IMR-90 (cell line): Measurements from ENCODE around the gene RYR2. TPM values are rescaled to one million over a fixed set of nuclear protein-coding genes. Genes with fewer than 3 reads are reported as not detected.

Experiments used
- ATAC-seq: fragments of 200-7000 bp; cut with Tn5 transposase; 2 replicates; pipeline ENCODE4 v1.9.1; 2020; ENCODE audit warnings: low read depth, mild to moderate bottlenecking, moderate library complexity
- BruUV-seq: library from RNA; stranded (reverse); fragments of 400-500 nt; replicated peaks from 2 replicates; lab custom pipeline; 2021; lab: Mats Ljungman, UMichigan
- CTCF ChIA-PET: fragments of 300-600 bp; formaldehyde crosslinking; extraction: SDS; loops from one replicate; lab custom pipeline; 2021; ENCODE audit warnings: antibody characterized with exemption; lab: Yijun Ruan, JAX
- POLR2A ChIA-PET: fragments of 300-600 bp; sonication (Branson Sonifier 250); formaldehyde crosslinking; loops from one replicate; lab custom pipeline; 2022; ENCODE audit warnings: antibody characterized with exemption; ENCODE audit not compliant: unreplicated experiment; lab: Charles Lee
- DNase-seq: peaks from one replicate; pipeline ENCODE4 v3.0.0; 2013
- H2AFZ ChIP-seq: replicated peaks from 2 replicates; pipeline ENCODE3; 2013; ENCODE audit warnings: low read length, mild to moderate bottlenecking; ENCODE audit not compliant: poor library complexity
- H2AK5ac ChIP-seq: 2 replicates; pipeline ENCODE4 v1.6.1; 2013; ENCODE audit warnings: low read depth, low read length, inconsistent platforms
- H2AK9ac ChIP-seq: replicated peaks from 2 replicates; pipeline ENCODE3; 2013; ENCODE audit warnings: mild to moderate bottlenecking, low read depth, low read length, moderate library complexity; ENCODE audit not compliant: poor library complexity
- H2BK120ac ChIP-seq: 2 replicates; pipeline ENCODE4 v1.6.1; 2013; ENCODE audit warnings: low read depth, low read length, inconsistent platforms
- H2BK15ac ChIP-seq: 3 replicates; pipeline ENCODE4 v1.6.1; 2013; ENCODE audit warnings: low read depth, low read length, inconsistent platforms
- H2BK20ac ChIP-seq: 2 replicates; pipeline ENCODE4 v1.6.1; 2013; ENCODE audit warnings: low read depth, mild to moderate bottlenecking, inconsistent platforms, low read length, moderate library complexity
- H2BK5ac ChIP-seq: 2 replicates; pipeline ENCODE4 v1.6.1; 2013; ENCODE audit warnings: mild to moderate bottlenecking, low read depth, low read length, inconsistent platforms; ENCODE audit not compliant: poor library complexity, severe bottlenecking
- H3K14ac ChIP-seq: replicated peaks from 2 replicates; pipeline ENCODE4 v1.6.1; 2013; ENCODE audit warnings: low read depth, low read length, inconsistent platforms
- H3K18ac ChIP-seq: 2 replicates; pipeline ENCODE4 v1.6.1; 2013; ENCODE audit warnings: low read depth, low read length, control low read depth
- H3K23ac ChIP-seq: 2 replicates; pipeline ENCODE4 v1.6.1; 2013; ENCODE audit warnings: low read depth, low read length, inconsistent platforms
- H3K27ac ChIP-seq: 2 replicates; pipeline ENCODE4 v1.5.1; 2013; ENCODE audit warnings: mild to moderate bottlenecking, control low read depth, low read length; ENCODE audit not compliant: insufficient read depth
- H3K27me3 ChIP-seq: 2 replicates; pipeline ENCODE4 v1.6.1; 2013; ENCODE audit warnings: low read length; ENCODE audit not compliant: control insufficient read depth, insufficient read depth
- H3K36me3 ChIP-seq: 2 replicates; pipeline ENCODE4 v1.6.1; 2013; ENCODE audit warnings: low read length, mixed read lengths; ENCODE audit not compliant: control insufficient read depth, insufficient read depth
- H3K4ac ChIP-seq: 2 replicates; pipeline ENCODE4 v1.6.1; 2013; ENCODE audit warnings: low read depth, low read length, inconsistent platforms
- H3K4me1 ChIP-seq: 2 replicates; pipeline ENCODE4 v1.6.1; 2013; ENCODE audit warnings: low read length, mixed read lengths; ENCODE audit not compliant: control insufficient read depth, insufficient read depth
- H3K4me2 ChIP-seq: 2 replicates; pipeline ENCODE4 v1.6.1; 2013; ENCODE audit warnings: low read depth, mild to moderate bottlenecking, control low read depth, low read length, moderate library complexity
- H3K4me3 ChIP-seq: 2 replicates; pipeline ENCODE4 v1.5.1; 2013; ENCODE audit warnings: low read depth, mild to moderate bottlenecking, control low read depth, low read length, moderate library complexity; ENCODE audit not compliant: insufficient read depth
- H3K56ac ChIP-seq: 2 replicates; pipeline ENCODE4 v1.6.1; 2013; ENCODE audit warnings: low read length, inconsistent platforms; ENCODE audit not compliant: insufficient read depth; ENCODE audit errors: extremely low read depth
- H3K79me1 ChIP-seq, 2 experiments: 2 replicates each; pipeline ENCODE4 v1.6.1; 2013; ENCODE audit warnings: low read length in 2 of 2, inconsistent platforms in 1 of 2, low read depth in 1 of 2
- H3K9ac ChIP-seq: 2 replicates; pipeline ENCODE4 v1.6.1; 2013; ENCODE audit warnings: low read depth, low read length, control low read depth
- H3K9me1 ChIP-seq: 2 replicates; pipeline ENCODE4 v1.6.1; 2013; ENCODE audit warnings: low read length, inconsistent platforms; ENCODE audit not compliant: insufficient read depth
- H3K9me3 ChIP-seq: 2 replicates; pipeline ENCODE4 v1.6.1; 2013; ENCODE audit warnings: low read length; ENCODE audit not compliant: control insufficient read depth, insufficient read depth
- H4K20me1 ChIP-seq: 2 replicates; pipeline ENCODE4 v1.6.1; 2013; ENCODE audit warnings: low read length, inconsistent platforms; ENCODE audit not compliant: insufficient read depth
- H4K5ac ChIP-seq: 2 replicates; pipeline ENCODE4 v1.6.1; 2013; ENCODE audit warnings: mild to moderate bottlenecking, low read depth, low read length, control low read depth
- H4K8ac ChIP-seq, 2 experiments: 2 replicates each; pipeline ENCODE4 v1.6.1; 2013; ENCODE audit warnings: low read depth in 2 of 2, low read length in 2 of 2, control low read depth in 1 of 2, inconsistent platforms in 1 of 2
- H4K91ac ChIP-seq: 2 replicates; pipeline ENCODE4 v1.6.1; 2013; ENCODE audit warnings: low read depth, low read length, inconsistent platforms; ENCODE audit not compliant: insufficient read depth
- BHLHE40 ChIP-seq: fragments of 150-350 bp; IDR thresholded peaks from 2 replicates; pipeline ENCODE4 v1.6.1; 2016; ENCODE audit warnings: mild to moderate bottlenecking, low read depth, low read length
- ELK1 ChIP-seq: fragments of 150-350 bp; IDR thresholded peaks from 2 replicates; pipeline ENCODE4 v1.6.1; 2016; ENCODE audit warnings: low read depth, mild to moderate bottlenecking, low read length, moderate library complexity, borderline replicate concordance
- MXI1 ChIP-seq: IDR thresholded peaks from 2 replicates; pipeline ENCODE4 v1.6.1; 2012; ENCODE audit warnings: low read depth, mild to moderate bottlenecking, low read length, moderate library complexity, borderline replicate concordance
- RFX5 ChIP-seq: IDR thresholded peaks from 2 replicates; pipeline ENCODE4 v1.8.0; 2012; ENCODE audit warnings: low read depth, mild to moderate bottlenecking, low read length, moderate library complexity
- SMC3 ChIP-seq: fragments of 150-350 bp; IDR thresholded peaks from 2 replicates; pipeline ENCODE4 v1.6.1; 2016; ENCODE audit warnings: low read depth, mild to moderate bottlenecking, antibody characterized with exemption, low read length, moderate library complexity
- USF2 ChIP-seq: fragments of 150-350 bp; IDR thresholded peaks from 2 replicates; pipeline ENCODE4 v1.6.1; 2017; ENCODE audit warnings: mild to moderate bottlenecking, antibody characterized with exemption, low read length, low read depth
- WGBS, 2 experiments: methylation state at CpG; one replicate each; pipeline versions ENCODE4 v1.1.5 to v1.1.7; 2013; ENCODE audit warnings: missing lambda C conversion rate in 2 of 2; ENCODE audit not compliant: insufficient read length in 1 of 2; ENCODE audit errors: extremely low coverage in 2 of 2; 5-methylcytosine and 5-hydroxymethylcytosine counted together
- dilution Hi-C: fragments of 300-500 bp; cut with HindIII; formaldehyde crosslinking; loops from one replicate; pipeline ENCODE4 v1.14.3; 2018; ENCODE audit warnings: low sequenced_read_pairs; ENCODE audit not compliant: unreplicated experiment
- in situ Hi-C: fragments of 300-500 bp; cut with MboI; formaldehyde crosslinking; loops from 3 replicates; pipeline ENCODE4 v1.14.3; 2019; ENCODE audit warnings: low sequenced_read_pairs, inconsistent platforms, mixed read lengths
- intact Hi-C: fragments of 100-400 bp; cut with micrococcal nuclease; formaldehyde crosslinking; loops from 2 replicates; pipeline ENCODE4 v1.10.0; 2022
- polyA plus RNA-seq, 3 experiments: library from polyadenylated mRNA; depleted of rRNA; stranded (reverse); fragments of >200 nt; gene quantifications; 2 replicates each; pipeline ENCODE4 v1.2.3, GENCODE V29; 2012; ENCODE audit warnings: low replicate concordance in 1 of 3
- total RNA-seq: library from RNA; depleted of rRNA; stranded (reverse); fragments of >200 nt; gene quantifications from 2 replicates; pipeline ENCODE4 v1.2.3, GENCODE V29; 2012

RYR2 gene
- total and polyA plus RNA-seq, 2 of the 4 experiments (the other 2 are of a cell fraction), result not detected

DNA sequence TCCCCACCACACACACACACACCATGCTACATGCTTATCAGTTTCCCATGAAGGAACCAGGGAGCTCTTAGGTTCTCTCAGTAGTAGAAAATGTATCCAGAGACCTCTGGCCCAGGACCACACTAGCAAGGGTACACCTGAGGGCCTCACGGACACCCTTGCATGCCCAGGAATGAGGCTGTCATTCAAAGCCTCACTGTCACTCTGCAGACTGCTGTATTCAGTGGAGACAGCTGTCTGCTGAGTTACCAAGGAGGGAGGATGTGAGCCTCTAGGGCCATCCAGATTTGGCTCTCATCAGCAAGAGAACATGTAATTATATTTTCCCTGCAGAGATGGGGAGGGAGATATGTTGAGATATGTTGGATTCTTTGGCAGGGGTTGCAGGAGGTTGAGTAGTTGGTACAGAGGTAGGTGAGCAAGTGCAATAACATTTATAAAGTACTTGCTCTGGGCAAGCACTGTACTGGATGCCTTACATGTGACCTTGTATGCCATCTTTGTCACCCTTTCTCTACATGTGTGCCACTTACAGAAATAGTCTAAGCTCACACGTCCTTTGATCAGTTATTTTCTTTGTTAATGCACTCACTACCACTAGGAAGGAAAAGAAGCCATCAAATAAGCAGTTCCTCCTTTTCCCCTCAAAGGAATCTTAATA, 598.2 kb downstream of the RYR2 start:
- POLR2A ChIA-PET, result no interaction called here
- Histone ChIP-seq H2AK5ac (no peak overlapping the region), H3K9me1 (no peaks in the 10 kb centered on the region), H3K4me1 (no peaks in the 10 kb centered on the region), H3K18ac (no peak overlapping the region), H3K27me3 (no peaks in the 10 kb centered on the region), H3K4me2 (no peak overlapping the region), H2AFZ (no peak overlapping the region), H3K4me3 (no peak overlapping the region), H3K9me3 (peaks cover 8% of the 10 kb centered on the region), H3K79me1 (no peaks in the 10 kb centered on the region), H4K5ac (no peak overlapping the region), H3K27ac (no peak overlapping the region), H3K36me3 (no peaks in the 10 kb centered on the region), H4K8ac (no peak overlapping the region), H2BK5ac (no peak overlapping the region), H4K91ac (no peak overlapping the region), H2BK20ac (no peak overlapping the region), H4K20me1 (no peaks in the 10 kb centered on the region), H3K14ac (no peak overlapping the region), H2BK15ac (no peak overlapping the region), H3K4ac (no peak overlapping the region), H3K56ac (no peak overlapping the region), H2BK120ac (no peak overlapping the region), H3K23ac (no peak overlapping the region), H3K9ac (no peak overlapping the region), H2AK9ac (no peak overlapping the region)
- dilution Hi-C loops (no loop called here), intact Hi-C loops (no loop called here), in situ Hi-C loops (no loop called here)
- no CpG with 5 or more reads among the region's 2 CpGs for WGBS, 2 experiments
- BruUV-seq, result no TSS peak
- no peak for ATAC-seq
- DNase-seq, result no peak
- CTCF ChIA-PET, result no interaction called here
- no peak for TF ChIP-seq ELK1
- no peak for TF ChIP-seq MXI1
- no peak for TF ChIP-seq BHLHE40
- TF ChIP-seq SMC3, result no peak
- TF ChIP-seq USF2, result no peak
- no peak for TF ChIP-seq RFX5
